Body of pancreas (tissue), 4 donors: ENCODE measurements around the gene CEP170. TPM values are rescaled to one million over a fixed set of nuclear protein-coding genes. Genes with fewer than 3 reads are reported as not detected.

Experiments
- ATAC-seq: fragments of 150-250 bp; one replicate; pipeline ENCODE4 v1.9.1; 2016
- DNase-seq, 4 donors: peaks; one replicate each; pipeline ENCODE4 v3.0.0-alpha.2; 2019
- H3K27ac ChIP-seq, 4 donors: fragments of 200-600 bp; sonication (generic); 1 replicate in 3 of 4; 2 replicates in 1 of 4; pipeline versions ENCODE4 v1.5.1 to v1.6.1; 2016 to 2019; ENCODE audit warnings: mild to moderate bottlenecking in 1 of 4, mixed read lengths in 1 of 4, moderate library complexity in 1 of 4
- H3K27me3 ChIP-seq, 2 donors: fragments of 200-600 bp; sonication (generic); one replicate each; pipeline ENCODE4 v1.6.0; 2016; ENCODE audit warnings: mild to moderate bottlenecking in 1 of 2
- H3K36me3 ChIP-seq, 2 donors: fragments of 200-600 bp; sonication (generic); replicated peaks in 1 of 2; 2 replicates each; pipeline ENCODE4 v1.5.1; 2016; ENCODE audit warnings: low read depth in 2 of 2; ENCODE audit not compliant: insufficient read depth in 1 of 2
- H3K4me1 ChIP-seq: fragments of 200-600 bp; sonication (generic); one replicate; pipeline ENCODE4 v1.6.0; 2016
- H3K4me3 ChIP-seq, 2 donors: fragments of 200-600 bp; sonication (generic); 1 replicate in 1 of 2; 2 replicates in 1 of 2; pipeline ENCODE4 v1.5.1; 2016 to 2019
- H3K9me3 ChIP-seq, 3 donors: fragments of 200-600 bp; sonication (generic); 1 replicate in 2 of 3; 2 replicates in 1 of 3; pipeline ENCODE4 v1.5.1; 2016
- CTCF ChIP-seq, 7 experiments: fragments of 450-650 bp in 4 of 7; fragments of 200-600 bp in 3 of 7; sonication (generic) in 3 of 7; IDR thresholded peaks; one replicate each; pipeline ENCODE4 v1.5.1; 2016 to 2019; ENCODE audit warnings: antibody characterized with exemption in 7 of 7
- POLR2A ChIP-seq, 3 donors: fragments of 450-650 bp; IDR thresholded peaks; one replicate each; pipeline ENCODE4 v1.6.1; 2016; ENCODE audit warnings: antibody characterized with exemption in 3 of 3, mild to moderate bottlenecking in 2 of 3
- WGBS, 2 donors: methylation state at CpG; one replicate each; pipeline ENCODE4 v1.1.5; 2017; 5-methylcytosine and 5-hydroxymethylcytosine counted together
- intact Hi-C: fragments of 100-400 bp; cut with DNase I; formaldehyde crosslinking; loops from one replicate; pipeline ENCODE4 v1.15.1; 2023
- total RNA-seq, 2 donors: library from RNA; depleted of rRNA; stranded (reverse); fragments of >200 nt; gene quantifications; one replicate each; pipeline ENCODE4 v1.1.0, GENCODE V29; 2016

CEP170 gene
- total RNA-seq, 2 donors from 2014 or later = 17.5 to 22.3 TPM

- H3K9me3 ChIP-seq = no peaks in the 10 kb centered on the region
- no peak for DNase-seq
- no peak for ATAC-seq
- TF ChIP-seq POLR2A (IDR thresholded peaks at IDR 0.05) (no peak), CTCF (IDR thresholded peaks at IDR 0.05) (no peak)
- H3K27ac ChIP-seq = peak overlapping the region in 1 of 4 donors; percentile 77
- H3K4me1 ChIP-seq = peaks cover 28% of the 10 kb centered on the region
- WGBS, 2 donors = 93 to 98% methylated on average over 4 of the region's 4 CpGs
- intact Hi-C loops = no loop called here
- no peaks in the 10 kb centered on the region for H3K27me3 ChIP-seq
- H3K36me3 ChIP-seq = peaks cover 0 to 8% of the 10 kb centered on the region in 2 donors
- no peak overlapping the region for H3K4me3 ChIP-seq
Observed at GRCh38 chr1:243269461-243269801, 14.3 kb upstream of the CEP170 start.

GRCh38 chr1:243268751-243269460 is 13.8 kb upstream of the CEP170 start:
- Histone ChIP-seq H3K27me3 (no peaks in the 10 kb centered on the region), H3K36me3 (peaks cover 0 to 6% of the 10 kb centered on the region in 2 donors), H3K27ac (peak overlapping the region in 2 of 4 donors; percentile 54 to 77), H3K4me1 (peaks cover 28% of the 10 kb centered on the region), H3K9me3 (no peaks in the 10 kb centered on the region), H3K4me3 (no peak overlapping the region)
- 88 to 93% methylated on average over 12 to 13 of the region's 13 CpGs for WGBS, 2 donors
- no peak for DNase-seq
- intact Hi-C loops = no loop called here
- no peak for ATAC-seq
- no peak for TF ChIP-seq POLR2A (IDR thresholded peaks at IDR 0.05)
- TF ChIP-seq CTCF (IDR thresholded peaks at IDR 0.05) = no peak

GRCh38 chr1:243267914-243268653 is 13.0 kb upstream of the CEP170 start:
- DNase-seq = no peak
- peak; percentile 76 for ATAC-seq
- no peaks in the 10 kb centered on the region for H3K27me3 ChIP-seq
- H3K27ac ChIP-seq = peak overlapping the region in 3 of 4 donors; percentile 1 to 77 (median 54)
- 54 to 71% methylated on average over 12 of the region's 12 CpGs for WGBS, 2 donors
- no peak overlapping the region for H3K4me3 ChIP-seq
- intact Hi-C loops = no loop called here
- no peak for TF ChIP-seq CTCF (IDR thresholded peaks at IDR 0.05)
- TF ChIP-seq POLR2A (IDR thresholded peaks at IDR 0.05) = no peak
- H3K9me3 ChIP-seq = no peaks in the 10 kb centered on the region
- peaks cover 33% of the 10 kb centered on the region for H3K4me1 ChIP-seq
- peaks cover 0 to 6% of the 10 kb centered on the region in 2 donors for H3K36me3 ChIP-seq

GRCh38 chr1:243267471-243267880 is 12.4 kb upstream of the CEP170 start:
- no peaks in the 10 kb centered on the region for H3K27me3 ChIP-seq
- H3K4me3 ChIP-seq = no peak overlapping the region
- intact Hi-C loops = no loop called here
- H3K4me1 ChIP-seq = peaks cover 36% of the 10 kb centered on the region
- ATAC-seq (peak; percentile 33), DNase-seq (peak in 1 of 4 donors; percentile 16)
- peaks cover 0 to 6% of the 10 kb centered on the region in 2 donors for H3K36me3 ChIP-seq
- 81 to 90% methylated on average over 10 of the region's 10 CpGs for WGBS, 2 donors
- TF ChIP-seq CTCF (IDR thresholded peaks at IDR 0.05) = no peak
- TF ChIP-seq POLR2A (IDR thresholded peaks at IDR 0.05) = no peak
- H3K9me3 ChIP-seq = no peaks in the 10 kb centered on the region
- peak overlapping the region in 3 of 4 donors; percentile 1 to 77 (median 54) for H3K27ac ChIP-seq
